Lung (tissue), 12 donors: ENCODE data around the gene KDM4E. TPM values are rescaled to one million over a fixed set of nuclear protein-coding genes. Genes with fewer than 3 reads are reported as not detected.

Source experiments
- ATAC-seq: fragments of 200-7000 bp; cut with Tn5 transposase; one replicate; pipeline ENCODE4 v1.9.1; 2020; ENCODE audit warnings: moderate number of reproducible peaks; ENCODE audit not compliant: insufficient read depth, low FRiP score
- DNase-seq, 3 donors: peaks; one replicate each; pipeline ENCODE4 v3.0.0-alpha.2; 2013 to 2017
- H3K27ac ChIP-seq, 2 donors: one replicate each; pipeline ENCODE4 v1.5.1; 2013; ENCODE audit warnings: mild to moderate bottlenecking in 2 of 2, moderate library complexity in 2 of 2, control low read depth in 1 of 2, inconsistent platforms in 1 of 2, low read depth in 1 of 2, low read length in 1 of 2
- H3K27me3 ChIP-seq, 3 donors: one replicate each; pipeline ENCODE4 v1.5.1; 2013; ENCODE audit warnings: low read length in 2 of 3; ENCODE audit not compliant: control insufficient read depth in 3 of 3, insufficient read depth in 3 of 3
- H3K36me3 ChIP-seq, 4 donors: one replicate each; pipeline ENCODE4 v1.5.1; 2013; ENCODE audit warnings: low read length in 4 of 4, mild to moderate bottlenecking in 1 of 4, moderate library complexity in 1 of 4; ENCODE audit not compliant: control insufficient read depth in 4 of 4, insufficient read depth in 4 of 4
- H3K4me1 ChIP-seq, 5 donors: one replicate each; pipeline ENCODE4 v1.5.1; 2013; ENCODE audit warnings: low read length in 5 of 5, mild to moderate bottlenecking in 2 of 5, moderate library complexity in 1 of 5; ENCODE audit not compliant: control insufficient read depth in 5 of 5, insufficient read depth in 5 of 5
- H3K4me3 ChIP-seq: one replicate; pipeline ENCODE4 v1.5.1; 2013; ENCODE audit warnings: mild to moderate bottlenecking, control low read depth, moderate library complexity
- H3K9ac ChIP-seq, 2 donors: one replicate each; pipeline ENCODE4 v1.5.1; 2013; ENCODE audit warnings: low read length in 2 of 2, control low read depth in 1 of 2; ENCODE audit not compliant: insufficient read depth in 1 of 2
- H3K9me3 ChIP-seq, 4 donors: one replicate each; pipeline ENCODE4 v1.5.1; 2013; ENCODE audit warnings: low read length in 3 of 4, mild to moderate bottlenecking in 1 of 4, moderate library complexity in 1 of 4; ENCODE audit not compliant: control insufficient read depth in 4 of 4, insufficient read depth in 3 of 4
- CTCF ChIP-seq: IDR thresholded peaks from 2 replicates; pipeline ENCODE4 v1.5.1; 2012; ENCODE audit warnings: mild to moderate bottlenecking; ENCODE audit errors: control extremely low read depth, extremely low read depth
- WGBS, 2 donors: extraction: QIAGEN DNeasy Blood & Tissue Kit; methylation state at CpG; one replicate each; pipeline ENCODE4 v1.1.7; 2013; 5-methylcytosine and 5-hydroxymethylcytosine counted together
- polyA plus RNA-seq, 2 donors: library from polyadenylated mRNA; stranded (reverse); fragments of 200-250 nt; gene quantifications; one replicate each; pipeline ENCODE4 v1.2.1, GENCODE V29; 2013
- total RNA-seq, 2 donors: library from RNA; depleted of rRNA in 1 of 2; stranded (reverse); fragments of >200 nt in 1 of 2; gene quantifications; one replicate each; pipeline ENCODE4 v1.2.1, GENCODE V29; 2014 to 2021
- donor health status: control.
- donor health status: control.
- donor health status: Bipolar disorder and iron deficiency.
- donor health status: healthy.
- donor health status: DM: yes; HTN: yes; CAD: no.

Gene KDM4E
- total and polyA plus RNA-seq, 4 donors: not detected

- Histone ChIP-seq H3K4me3 (no peak overlapping the region), H3K4me1 (no peaks in the 10 kb centered on the region), H3K9me3 (no peaks in the 10 kb centered on the region), H3K27me3 (no peaks in the 10 kb centered on the region), H3K9ac (no peak overlapping the region), H3K36me3 (no peaks in the 10 kb centered on the region), H3K27ac (no peak overlapping the region)
- WGBS, 2 donors: 93 to 100% methylated on average over 1 of the region's 1 CpG
- TF ChIP-seq CTCF: no peak
- ATAC-seq (no peak), DNase-seq (no peak)
Measured at GRCh38 chr11:95005642-95006041, 19.4 kb upstream of the KDM4E start.

- no peak overlapping the region for H3K4me3 ChIP-seq
- H3K9ac ChIP-seq: no peak overlapping the region
- no peaks in the 10 kb centered on the region for H3K36me3 ChIP-seq
- no peaks in the 10 kb centered on the region for H3K9me3 ChIP-seq
- H3K27me3 ChIP-seq: peaks cover 0 to 5% (median 0%) of the 10 kb centered on the region in 3 donors
- DNase-seq (no peak), ATAC-seq (no peak)
- H3K4me1 ChIP-seq: no peaks in the 10 kb centered on the region
- no peak overlapping the region for H3K27ac ChIP-seq
- no peak for TF ChIP-seq CTCF
Measured at GRCh38 chr11:95011376-95011775, 13.7 kb upstream of the KDM4E start.

- ATAC-seq: no peak
Measured at GRCh38 chr11:95014184-95014821, 10.8 kb upstream of the KDM4E start.

More at GRCh38 chr11:95014184-95014821, 10.8 kb upstream of the KDM4E start:
- no peak for DNase-seq
- H3K9ac ChIP-seq: no peak overlapping the region
- no peaks in the 10 kb centered on the region for H3K9me3 ChIP-seq
- TF ChIP-seq CTCF: no peak
- peaks cover 0 to 5% (median 0%) of the 10 kb centered on the region in 3 donors for H3K27me3 ChIP-seq
- H3K36me3 ChIP-seq: no peaks in the 10 kb centered on the region
- WGBS, 2 donors: 93 to 98% methylated on average over 12 of the region's 12 CpGs
- no peak overlapping the region for H3K4me3 ChIP-seq
- no peak overlapping the region for H3K27ac ChIP-seq
- H3K4me1 ChIP-seq: no peaks in the 10 kb centered on the region
